Inferior parietal cortex (tissue), 1 donor: ENCODE measurements around the gene TIMM50.
A peak's percentile ranks its signal among the peaks of the same experiment; 100 is the strongest.
"Not testable (repeated sequence)": the region's sequence is repeated elsewhere in the genome, so short reads cannot be mapped to it uniquely, and the experiment has no call there.

Experiments used
- DNase-seq: peaks from one replicate; pipeline ENCODE4 v3.0.0-alpha.2; 2016; ENCODE audit errors: extremely low spot score

TIMM50 gene

GRCh38 chr19:39480337-39481228, at the start of gene TIMM50:
Gene TIMM50, plus strand, starts transcription at chr19:39480838. Its CDS starts 16 bp downstream, at chr19:39480854.
- DNase-seq = peak; percentile 97

- no peak for DNase-seq
Observed at GRCh38 chr19:39432677-39433025, 48.0 kb upstream of the TIMM50 start.

GRCh38 chr19:39433480-39434079, 47.1 kb upstream of the TIMM50 start:
- no peak for DNase-seq

- no peak for DNase-seq
Observed at GRCh38 chr19:39434123-39435076, 46.2 kb upstream of the TIMM50 start.

GRCh38 chr19:39435499-39436349, 44.9 kb upstream of the TIMM50 start, which contains the start of gene RPS16:
Gene RPS16, minus strand, starts transcription at chr19:39435949. Its CDS starts 54 bp downstream, at chr19:39435895.
- peak; percentile 97 for DNase-seq

GRCh38 chr19:39436350-39436716, 44.3 kb upstream of the TIMM50 start:
- no peak for DNase-seq

- no peak for DNase-seq
Observed at GRCh38 chr19:39438270-39438934, 42.2 kb upstream of the TIMM50 start.

- DNase-seq = no peak
Observed at GRCh38 chr19:39444598-39445195, 35.9 kb upstream of the TIMM50 start.

- DNase-seq = peak; percentile 98
Observed at GRCh38 chr19:39445196-39446111, 35.2 kb upstream of the TIMM50 start, which contains the start of gene SUPT5H. Gene SUPT5H, plus strand, starts transcription at chr19:39445582. Its CDS starts 309 bp downstream, at chr19:39445891.

GRCh38 chr19:39446365-39447084, 34.1 kb upstream of the TIMM50 start:
- no peak for DNase-seq

- DNase-seq = no peak
Observed at GRCh38 chr19:39448271-39448670, 32.4 kb upstream of the TIMM50 start.

GRCh38 chr19:39449116-39449797, 31.4 kb upstream of the TIMM50 start:
- DNase-seq = no peak

- not testable (repeated sequence) for DNase-seq
Observed at GRCh38 chr19:39451257-39451656, 29.4 kb upstream of the TIMM50 start.

GRCh38 chr19:39463403-39463802, 17.2 kb upstream of the TIMM50 start:
- DNase-seq = no peak

- DNase-seq = no peak
Observed at GRCh38 chr19:39465956-39466747, 14.5 kb upstream of the TIMM50 start.

- no peak for DNase-seq
Observed at GRCh38 chr19:39467941-39468340, 12.7 kb upstream of the TIMM50 start.

- DNase-seq = no peak
Observed at GRCh38 chr19:39469036-39469435, 11.6 kb upstream of the TIMM50 start.
